ENCODE data around the gene SHC1. TPM values are rescaled to one million over a fixed set of nuclear protein-coding genes. Genes with fewer than 3 reads are reported as not detected.

The SHC1 gene
- total RNA-seq, 1 experiment from 2014 or later: 199 TPM

DNA sequence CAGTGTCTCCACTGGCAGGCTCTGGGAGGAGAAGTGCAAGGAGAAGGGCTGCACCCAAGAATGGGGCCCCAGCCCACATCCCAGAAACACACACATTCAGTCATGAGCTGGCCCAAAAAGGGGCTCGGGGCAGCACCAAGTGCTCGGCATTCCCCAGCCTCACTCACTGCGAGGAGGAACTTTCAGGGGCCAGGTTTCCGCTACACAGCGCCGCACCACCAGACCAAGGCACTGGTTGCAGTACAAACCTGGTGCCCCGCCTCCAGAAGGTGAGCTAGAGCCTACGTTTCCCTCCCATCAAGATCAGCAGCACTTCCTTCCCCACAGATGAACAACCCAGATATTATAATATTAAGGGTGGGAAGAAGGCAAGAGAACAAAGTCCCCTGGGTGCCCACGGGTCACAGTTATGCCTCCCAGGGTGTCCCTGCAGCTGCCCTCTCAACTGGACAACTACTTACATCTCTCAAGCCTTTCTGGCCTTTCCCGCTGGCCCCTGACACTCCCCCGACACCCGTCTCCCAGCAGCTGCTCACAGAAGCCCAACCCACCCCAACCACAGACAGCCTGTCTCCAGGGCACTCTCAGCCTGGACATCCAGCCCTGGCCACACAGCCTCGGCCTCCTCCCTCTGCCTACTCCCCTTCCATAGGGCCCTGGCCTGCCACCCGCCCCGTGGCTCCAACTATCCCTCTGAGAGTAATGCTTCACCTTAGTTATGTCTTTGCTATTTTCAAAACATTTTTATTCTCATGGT, 18.5 kb downstream of the SHC1 start:
- TF ChIP-seq, protein P1, sequence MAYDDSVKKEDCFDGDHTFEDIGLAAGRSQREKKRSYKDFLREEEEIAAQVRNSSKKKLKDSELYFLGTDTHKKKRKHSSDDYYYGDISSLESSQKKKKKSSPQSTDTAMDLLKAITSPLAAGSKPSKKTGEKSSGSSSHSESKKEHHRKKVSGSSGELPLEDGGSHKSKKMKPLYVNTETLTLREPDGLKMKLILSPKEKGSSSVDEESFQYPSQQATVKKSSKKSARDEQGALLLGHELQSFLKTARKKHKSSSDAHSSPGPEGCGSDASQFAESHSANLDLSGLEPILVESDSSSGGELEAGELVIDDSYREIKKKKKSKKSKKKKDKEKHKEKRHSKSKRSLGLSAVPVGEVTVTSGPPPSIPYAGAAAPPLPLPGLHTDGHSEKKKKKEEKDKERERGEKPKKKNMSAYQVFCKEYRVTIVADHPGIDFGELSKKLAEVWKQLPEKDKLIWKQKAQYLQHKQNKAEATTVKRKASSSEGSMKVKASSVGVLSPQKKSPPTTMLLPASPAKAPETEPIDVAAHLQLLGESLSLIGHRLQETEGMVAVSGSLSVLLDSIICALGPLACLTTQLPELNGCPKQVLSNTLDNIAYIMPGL (CRISPR knock-in tag; IDR thresholded peaks at IDR 0.05): no peak
- no peak for TF ChIP-seq ELF4 (CRISPR knock-in tag; IDR thresholded peaks at IDR 0.05; ENCODE audit: low read depth)
- no peak for TF ChIP-seq NFATC4 (CRISPR knock-in tag; IDR thresholded peaks at IDR 0.05)
- no peak for TF ChIP-seq ZBTB21 (CRISPR knock-in tag; IDR thresholded peaks at IDR 0.05; ENCODE audit: borderline replicate concordance)
- no peak for TF ChIP-seq NFE2L1 (CRISPR knock-in tag; IDR thresholded peaks at IDR 0.05)
- no peak for TF ChIP-seq GABPB1 (CRISPR knock-in tag; IDR thresholded peaks at IDR 0.05)
- TF ChIP-seq RORB (CRISPR knock-in tag; IDR thresholded peaks at IDR 0.05): no peak
- TF ChIP-seq TEAD1 (CRISPR knock-in tag; IDR thresholded peaks at IDR 0.05): no peak
- TF ChIP-seq GTF2I (CRISPR knock-in tag; conservative IDR thresholded peaks at IDR 0.05): no peak
- TF ChIP-seq, protein P2, sequence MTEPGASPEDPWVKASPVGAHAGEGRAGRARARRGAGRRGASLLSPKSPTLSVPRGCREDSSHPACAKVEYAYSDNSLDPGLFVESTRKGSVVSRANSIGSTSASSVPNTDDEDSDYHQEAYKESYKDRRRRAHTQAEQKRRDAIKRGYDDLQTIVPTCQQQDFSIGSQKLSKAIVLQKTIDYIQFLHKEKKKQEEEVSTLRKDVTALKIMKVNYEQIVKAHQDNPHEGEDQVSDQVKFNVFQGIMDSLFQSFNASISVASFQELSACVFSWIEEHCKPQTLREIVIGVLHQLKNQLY (CRISPR knock-in tag; IDR thresholded peaks at IDR 0.05): no peak
- TF ChIP-seq ZNF138 (CRISPR knock-in tag; conservative IDR thresholded peaks at IDR 0.05): no peak
- TF ChIP-seq, protein P3, sequence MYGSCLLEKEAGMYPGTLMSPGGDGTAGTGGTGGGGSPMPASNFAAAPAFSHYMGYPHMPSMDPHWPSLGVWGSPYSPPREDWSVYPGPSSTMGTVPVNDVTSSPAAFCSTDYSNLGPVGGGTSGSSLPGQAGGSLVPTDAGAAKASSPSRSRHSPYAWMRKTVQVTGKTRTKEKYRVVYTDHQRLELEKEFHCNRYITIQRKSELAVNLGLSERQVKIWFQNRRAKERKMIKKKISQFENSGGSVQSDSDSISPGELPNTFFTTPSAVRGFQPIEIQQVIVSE (CRISPR knock-in tag; IDR thresholded peaks at IDR 0.05; ENCODE audit: borderline replicate concordance): no peak
- TF ChIP-seq, protein P4, sequence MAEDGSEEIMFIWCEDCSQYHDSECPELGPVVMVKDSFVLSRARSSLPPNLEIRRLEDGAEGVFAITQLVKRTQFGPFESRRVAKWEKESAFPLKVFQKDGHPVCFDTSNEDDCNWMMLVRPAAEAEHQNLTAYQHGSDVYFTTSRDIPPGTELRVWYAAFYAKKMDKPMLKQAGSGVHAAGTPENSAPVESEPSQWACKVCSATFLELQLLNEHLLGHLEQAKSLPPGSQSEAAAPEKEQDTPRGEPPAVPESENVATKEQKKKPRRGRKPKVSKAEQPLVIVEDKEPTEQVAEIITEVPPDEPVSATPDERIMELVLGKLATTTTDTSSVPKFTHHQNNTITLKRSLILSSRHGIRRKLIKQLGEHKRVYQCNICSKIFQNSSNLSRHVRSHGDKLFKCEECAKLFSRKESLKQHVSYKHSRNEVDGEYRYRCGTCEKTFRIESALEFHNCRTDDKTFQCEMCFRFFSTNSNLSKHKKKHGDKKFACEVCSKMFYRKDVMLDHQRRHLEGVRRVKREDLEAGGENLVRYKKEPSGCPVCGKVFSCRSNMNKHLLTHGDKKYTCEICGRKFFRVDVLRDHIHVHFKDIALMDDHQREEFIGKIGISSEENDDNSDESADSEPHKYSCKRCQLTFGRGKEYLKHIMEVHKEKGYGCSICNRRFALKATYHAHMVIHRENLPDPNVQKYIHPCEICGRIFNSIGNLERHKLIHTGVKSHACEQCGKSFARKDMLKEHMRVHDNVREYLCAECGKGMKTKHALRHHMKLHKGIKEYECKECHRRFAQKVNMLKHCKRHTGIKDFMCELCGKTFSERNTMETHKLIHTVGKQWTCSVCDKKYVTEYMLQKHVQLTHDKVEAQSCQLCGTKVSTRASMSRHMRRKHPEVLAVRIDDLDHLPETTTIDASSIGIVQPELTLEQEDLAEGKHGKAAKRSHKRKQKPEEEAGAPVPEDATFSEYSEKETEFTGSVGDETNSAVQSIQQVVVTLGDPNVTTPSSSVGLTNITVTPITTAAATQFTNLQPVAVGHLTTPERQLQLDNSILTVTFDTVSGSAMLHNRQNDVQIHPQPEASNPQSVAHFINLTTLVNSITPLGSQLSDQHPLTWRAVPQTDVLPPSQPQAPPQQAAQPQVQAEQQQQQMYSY (CRISPR knock-in tag; IDR thresholded peaks at IDR 0.05): no peak
- TF ChIP-seq ZNF396 (CRISPR knock-in tag; IDR thresholded peaks at IDR 0.05; ENCODE audit: borderline replicate concordance): no peak
- Mint-ChIP-seq H3K27me3 (ENCODE audit: low read depth) (no peaks in the 10 kb centered on the region), H3K4me3 (no peak overlapping the region), H3K4me1 (peaks cover 41% of the 10 kb centered on the region), H3K27ac (no peak overlapping the region), H3K36me3 (no peaks in the 10 kb centered on the region), H3K9me3 (no peaks in the 10 kb centered on the region)
- DNase-seq (ENCODE audit: low spot score) (no peak), ATAC-seq (no peak)
- CTCF ChIA-PET: interaction anchor here (0.7 to 2.3 kb wide), 3 partner anchors 41 to 93 kb away, joined by 3 to 7 read pairs (median 4); partner anchors contain the start of gene LENEP
- POLR2A ChIA-PET: interaction anchor here (0.6 to 1.4 kb wide), 2 partner anchors 19 to 143 kb away, joined by 3 to 5 read pairs; partner anchors contain the start of gene SHC1

DNA sequence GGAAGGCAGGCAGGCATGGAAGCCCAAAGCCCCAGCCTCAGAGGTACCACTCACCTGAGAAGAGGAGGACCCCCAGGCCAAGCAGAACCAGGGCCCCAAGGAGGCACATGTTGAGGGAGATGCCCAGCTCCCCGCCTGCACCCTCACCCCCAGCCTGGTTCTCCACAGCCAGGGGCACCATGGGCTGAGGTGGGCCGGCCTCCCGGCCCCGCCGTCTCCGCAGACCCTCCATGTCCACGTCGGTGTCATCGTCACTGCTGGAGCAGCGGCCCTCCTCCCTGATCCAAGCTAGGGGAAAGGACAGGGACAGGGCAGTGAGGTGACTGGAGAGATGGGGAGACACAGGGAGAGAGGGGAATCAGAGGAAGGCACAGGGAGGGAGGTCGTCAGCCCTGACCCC, 22.5 kb downstream of the SHC1 start:
- ATAC-seq (no peak), DNase-seq (ENCODE audit: low spot score) (no peak)
- no peaks in the 10 kb centered on the region for H3K27me3 Mint-ChIP-seq (ENCODE audit: low read depth)
- TF ChIP-seq, protein P5, sequence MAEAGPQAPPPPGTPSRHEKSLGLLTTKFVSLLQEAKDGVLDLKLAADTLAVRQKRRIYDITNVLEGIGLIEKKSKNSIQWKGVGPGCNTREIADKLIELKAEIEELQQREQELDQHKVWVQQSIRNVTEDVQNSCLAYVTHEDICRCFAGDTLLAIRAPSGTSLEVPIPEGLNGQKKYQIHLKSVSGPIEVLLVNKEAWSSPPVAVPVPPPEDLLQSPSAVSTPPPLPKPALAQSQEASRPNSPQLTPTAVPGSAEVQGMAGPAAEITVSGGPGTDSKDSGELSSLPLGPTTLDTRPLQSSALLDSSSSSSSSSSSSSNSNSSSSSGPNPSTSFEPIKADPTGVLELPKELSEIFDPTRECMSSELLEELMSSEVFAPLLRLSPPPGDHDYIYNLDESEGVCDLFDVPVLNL (CRISPR knock-in tag; IDR thresholded peaks at IDR 0.05; ENCODE audit: borderline replicate concordance, low read depth): no peak
- CTCF ChIA-PET: interaction anchor here (1.2 kb wide), 1 partner anchor 46 kb away, joined by 3 read pairs; the partner anchor contains the start of gene LENEP
- H3K36me3 Mint-ChIP-seq: no peaks in the 10 kb centered on the region
- peaks cover 14% of the 10 kb centered on the region for H3K4me1 Mint-ChIP-seq
- no peak overlapping the region for H3K4me3 Mint-ChIP-seq
- no peaks in the 10 kb centered on the region for H3K9me3 Mint-ChIP-seq
- POLR2A ChIA-PET: no interaction called here
- no peak overlapping the region for H3K27ac Mint-ChIP-seq
